Measurements from ENCODE around the gene TBC1D22A.

DNA sequence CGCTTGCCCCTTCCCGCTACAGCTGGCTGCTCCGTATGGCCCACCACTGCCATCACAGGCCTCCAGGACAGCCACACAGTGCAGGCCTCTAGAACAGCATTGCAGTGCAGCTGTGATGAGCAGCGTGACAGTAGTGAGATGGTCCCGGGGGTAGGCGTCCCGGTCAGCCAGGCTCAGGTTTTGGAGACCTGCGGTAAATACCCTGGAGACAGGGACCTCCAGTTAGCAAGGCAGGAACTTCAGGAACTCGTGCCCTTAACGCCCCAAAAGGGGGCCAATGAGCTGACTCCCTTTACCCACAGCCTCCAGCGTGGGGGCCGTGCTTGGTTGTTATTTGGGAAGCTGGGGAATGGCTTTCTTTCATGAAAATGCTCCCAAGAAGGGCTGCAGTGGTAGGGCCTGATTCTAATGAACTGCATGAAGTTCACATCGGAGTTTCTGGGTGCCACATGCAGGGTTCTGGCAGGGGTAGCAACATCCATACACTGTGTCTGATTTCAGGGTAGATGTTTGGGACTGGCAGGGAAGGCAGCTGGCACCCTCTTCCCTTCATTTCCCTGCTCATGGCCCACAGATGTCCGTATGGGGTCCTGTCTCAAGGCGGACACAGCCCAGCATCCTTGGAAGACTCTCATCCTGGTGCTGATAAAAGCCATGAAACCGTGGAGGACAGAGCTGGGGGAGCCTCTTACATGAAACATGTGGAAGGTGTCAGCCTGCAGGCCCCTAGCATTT, 440.5 kb downstream of the TBC1D22A start:
- no peak for TF ChIP-seq POLR2A (IDR thresholded peaks at IDR 0.05; ENCODE audit: low read length)
- TF ChIP-seq GATA1 (IDR thresholded peaks at IDR 0.05; ENCODE audit: low read depth, low read length), result no peak
